GM18858 (cell line): Measurements from ENCODE around the gene RASD1.

Source experiments
- ATAC-seq: cut with Tn5 transposase; IDR thresholded peaks from one replicate; pipeline ENCODE4 v1.9.1; 2021; ENCODE audit not compliant: unreplicated experiment

The RASD1 gene

DNA sequence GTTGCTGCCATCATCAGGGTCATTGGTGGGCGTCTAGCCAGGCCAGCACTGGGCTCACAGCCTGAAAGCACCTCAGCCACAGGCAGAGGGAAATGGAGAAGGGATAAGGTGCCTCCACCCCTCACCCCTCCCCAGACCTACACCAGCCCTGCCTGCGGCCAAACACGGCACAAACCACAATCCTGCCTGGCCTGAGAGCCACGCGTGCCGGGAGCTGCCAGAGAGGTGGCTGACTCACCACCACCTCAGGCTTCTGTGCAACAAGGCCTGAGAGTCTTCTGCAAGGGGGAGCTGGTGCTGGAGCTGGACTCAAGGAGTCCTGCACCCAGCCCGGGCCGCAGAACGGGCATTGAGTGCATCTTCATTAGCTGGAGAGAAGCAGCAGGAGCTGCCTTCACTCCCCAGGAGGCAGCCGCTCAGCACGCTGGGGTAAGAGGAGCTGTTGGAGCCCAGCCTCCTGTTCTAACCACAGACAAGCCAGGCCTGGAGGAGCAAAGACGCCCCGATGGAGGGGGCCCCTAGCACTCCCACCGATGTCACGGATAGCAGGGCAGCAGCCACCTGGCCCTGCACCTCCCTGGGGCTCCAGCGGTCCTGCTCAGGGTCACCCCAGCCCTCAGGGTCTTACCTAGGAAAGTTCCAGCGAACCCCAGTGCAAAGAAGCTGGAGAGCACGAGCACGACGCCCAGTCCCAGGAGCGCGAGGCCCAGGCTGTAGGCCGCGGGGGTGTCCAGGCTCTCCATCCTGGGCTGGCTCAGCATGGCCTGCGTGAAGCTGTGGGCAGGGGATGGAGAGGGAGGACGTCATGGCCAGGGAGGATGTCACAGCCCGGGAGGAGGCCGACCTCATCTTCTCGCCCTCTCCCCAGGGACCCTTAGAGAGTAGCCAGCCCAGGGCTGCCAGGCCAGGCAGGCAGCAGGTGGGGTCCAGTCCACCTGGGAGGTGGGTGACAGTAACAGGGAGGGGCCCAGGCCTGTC is 16.0 kb upstream of the RASD1 start:
- no peak for ATAC-seq

DNA sequence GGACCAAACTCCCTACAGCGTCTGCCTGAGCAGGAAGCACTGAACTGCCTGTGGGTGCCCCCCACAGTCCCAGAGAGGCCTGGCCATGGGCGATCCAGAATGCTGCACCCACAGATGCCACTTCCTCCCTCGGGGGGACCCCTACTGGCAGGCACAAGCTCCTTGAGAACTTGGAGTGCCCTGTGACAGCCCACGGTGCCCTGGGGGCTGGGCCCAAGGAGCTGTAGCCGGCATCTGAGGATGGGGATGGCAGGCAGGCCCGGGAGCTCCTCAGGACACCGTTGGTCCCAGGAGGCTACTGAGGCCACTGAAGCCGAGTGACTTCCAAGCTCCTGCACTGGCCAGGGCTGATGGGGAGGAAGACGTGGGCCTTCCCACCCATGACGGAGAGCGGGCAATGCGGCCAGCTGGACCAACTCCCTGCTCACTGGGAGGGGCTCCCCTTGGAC is 15.1 kb upstream of the RASD1 start:
- no peak for ATAC-seq

DNA sequence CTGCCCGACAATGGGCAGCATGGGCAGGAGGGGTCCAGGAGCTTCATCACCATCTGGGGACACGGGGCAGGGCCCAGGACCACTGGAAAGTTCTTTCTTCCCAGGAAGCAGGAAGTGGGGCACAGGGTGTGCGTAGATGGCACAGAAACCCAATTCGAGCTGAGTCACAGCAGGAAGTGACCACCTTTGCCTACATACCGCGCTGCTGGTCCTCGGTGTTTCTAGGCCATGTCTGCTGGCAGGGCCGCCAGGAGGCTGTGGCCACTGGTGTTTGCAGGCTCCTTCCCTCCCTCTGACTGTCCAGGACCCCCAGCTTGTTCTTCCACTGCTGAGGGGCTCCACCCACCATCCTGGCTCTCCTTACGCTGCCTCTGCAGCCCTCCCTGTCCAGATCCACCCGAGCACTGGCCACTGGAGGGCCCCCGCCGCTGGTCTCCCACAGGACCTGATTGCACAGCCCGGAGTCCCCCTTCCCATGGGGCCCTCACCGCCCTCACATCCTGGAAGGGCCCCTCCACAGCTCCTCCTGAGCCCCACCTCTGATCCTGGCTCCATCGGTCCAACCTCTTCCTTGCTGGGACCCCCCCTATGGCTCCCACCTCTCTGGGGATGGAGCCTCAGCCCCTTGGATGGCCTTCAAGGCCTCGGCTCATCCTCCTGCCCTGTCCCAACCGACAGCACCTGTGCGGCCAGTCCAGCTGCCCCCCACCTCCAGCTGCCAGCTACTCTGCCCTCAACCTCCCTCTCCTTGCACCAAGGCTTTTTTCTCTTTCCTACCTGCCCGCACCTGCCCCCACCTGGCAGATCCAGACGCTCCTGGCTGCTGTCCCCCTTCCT is 14.5 kb upstream of the RASD1 start:
- no peak for ATAC-seq

- ATAC-seq = no peak
These were observed 13.6 kb upstream of the RASD1 start for GRCh38 chr17:17509601-17510425.

DNA sequence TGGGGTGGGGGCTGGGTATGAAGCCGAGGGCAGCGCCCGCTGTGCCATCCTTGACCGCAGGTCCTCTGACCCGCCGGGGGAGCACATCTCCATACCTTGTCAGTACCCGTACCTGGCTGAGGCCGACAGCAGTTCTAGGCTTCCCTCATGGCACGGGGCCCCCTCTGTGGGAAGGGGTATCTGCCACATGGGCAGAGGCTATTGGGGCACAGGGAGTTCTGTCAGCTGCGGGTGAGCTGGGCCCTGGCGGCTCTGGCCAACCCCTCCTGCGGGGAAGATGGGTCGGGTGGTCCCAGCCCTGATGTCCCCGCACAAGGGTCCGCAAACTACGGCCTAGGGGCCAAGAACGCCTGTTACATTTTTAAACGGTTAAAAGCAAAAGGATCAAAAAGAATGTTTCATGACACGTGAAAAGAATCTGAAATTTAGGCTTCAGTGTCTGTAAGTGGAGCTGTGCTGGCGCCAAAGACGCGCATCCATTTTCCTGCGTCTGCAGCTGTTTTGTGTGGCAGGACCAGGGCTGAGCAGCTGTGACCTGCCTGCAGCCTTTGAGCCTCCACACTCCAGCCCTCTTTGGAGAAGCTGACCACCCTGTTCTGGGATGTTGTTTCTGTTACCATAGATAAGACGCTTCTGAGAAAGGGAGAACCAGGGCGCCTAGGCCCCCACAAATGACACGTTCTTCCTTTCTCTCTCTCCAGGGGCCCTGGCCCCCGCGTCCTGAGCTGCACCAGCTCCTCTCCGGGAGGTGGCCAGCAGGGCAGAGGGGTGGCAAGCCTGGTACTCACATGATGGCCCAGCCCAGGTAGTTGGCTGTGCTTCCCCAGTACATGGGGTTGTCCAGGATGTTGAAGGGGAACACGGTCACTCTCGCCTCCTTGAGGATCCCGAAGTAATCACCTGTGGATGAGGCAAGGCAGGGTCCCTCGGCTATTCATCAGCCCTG is 12.7 kb upstream of the RASD1 start:
- ATAC-seq = no peak

DNA sequence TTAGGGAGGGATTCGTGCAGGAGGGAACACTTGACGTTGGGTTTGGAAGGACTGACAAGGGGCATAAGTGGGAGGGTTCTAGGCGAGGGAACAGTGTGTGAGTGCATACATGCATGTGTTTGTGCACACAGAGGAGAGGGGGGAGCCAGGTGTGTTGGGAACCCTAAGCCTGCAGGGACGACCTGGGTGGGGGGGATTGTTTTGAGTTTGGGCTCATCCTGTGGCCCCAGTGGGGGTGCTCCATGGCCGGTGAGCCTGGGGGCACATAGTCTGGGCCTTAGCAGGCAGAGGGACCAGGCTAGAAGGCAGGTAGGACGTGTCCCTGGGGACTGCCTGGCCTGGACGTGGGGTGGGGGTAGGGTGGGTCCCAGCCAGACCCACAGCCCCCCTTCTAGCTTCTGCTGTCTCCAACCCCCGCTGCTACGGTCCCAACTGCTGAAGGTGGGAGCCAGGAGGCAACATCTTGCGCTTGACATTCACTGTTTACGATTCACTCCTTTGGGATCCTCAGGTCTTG is 11.9 kb upstream of the RASD1 start:
- ATAC-seq = no peak

- no peak for ATAC-seq
These were observed 11.3 kb upstream of the RASD1 start for GRCh38 chr17:17507465-17508011.

- no peak for ATAC-seq
These were observed 10.8 kb upstream of the RASD1 start for GRCh38 chr17:17506893-17507464.

GRCh38 chr17:17506181-17506741 is 10.1 kb upstream of the RASD1 start:
- no peak for ATAC-seq

GRCh38 chr17:17505610-17506171 is 9.5 kb upstream of the RASD1 start:
- ATAC-seq = no peak

- ATAC-seq = no peak
These were observed 9.0 kb upstream of the RASD1 start for GRCh38 chr17:17505151-17505550.

DNA sequence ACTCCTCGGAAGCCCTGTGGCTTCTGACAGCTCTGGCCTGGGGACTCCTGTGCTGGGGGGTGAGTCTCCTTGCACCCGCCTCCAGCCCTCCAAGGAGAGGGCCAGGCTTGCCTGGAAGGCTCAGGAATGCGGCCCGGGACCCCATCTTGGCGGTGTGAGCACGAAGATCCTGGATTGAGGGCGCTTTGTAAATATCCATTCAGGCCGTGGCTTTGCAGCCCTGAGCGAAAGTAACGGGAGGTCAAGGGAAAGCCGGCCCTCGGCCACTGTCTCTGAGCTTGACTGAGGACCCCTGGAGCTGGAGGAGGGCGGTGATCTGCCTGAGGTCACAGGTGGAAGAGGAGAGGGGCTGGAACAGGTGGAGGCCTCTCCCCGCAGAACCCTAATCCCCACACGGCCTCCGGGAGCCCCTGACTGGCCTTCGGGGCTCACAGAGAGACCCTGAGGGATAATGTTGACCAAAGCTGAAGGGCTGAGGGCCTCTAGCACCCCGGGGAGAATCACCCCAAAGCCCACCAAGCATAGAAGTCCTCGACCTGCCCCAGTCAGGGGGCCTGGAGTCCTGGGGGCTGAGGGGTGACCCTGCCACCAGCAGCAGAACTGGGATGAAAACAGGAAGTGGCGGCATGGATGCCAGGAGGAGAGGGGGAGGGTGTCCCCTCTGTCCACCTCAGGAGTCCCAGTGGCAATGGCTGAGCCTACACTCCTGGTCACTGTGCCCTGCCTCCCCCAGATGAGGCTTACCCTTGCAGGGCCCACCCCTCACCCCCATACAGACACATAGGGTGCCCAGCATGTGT is 8.3 kb upstream of the RASD1 start:
- no peak for ATAC-seq

- ATAC-seq = no peak
These were observed 7.5 kb upstream of the RASD1 start for GRCh38 chr17:17503566-17504130.

DNA sequence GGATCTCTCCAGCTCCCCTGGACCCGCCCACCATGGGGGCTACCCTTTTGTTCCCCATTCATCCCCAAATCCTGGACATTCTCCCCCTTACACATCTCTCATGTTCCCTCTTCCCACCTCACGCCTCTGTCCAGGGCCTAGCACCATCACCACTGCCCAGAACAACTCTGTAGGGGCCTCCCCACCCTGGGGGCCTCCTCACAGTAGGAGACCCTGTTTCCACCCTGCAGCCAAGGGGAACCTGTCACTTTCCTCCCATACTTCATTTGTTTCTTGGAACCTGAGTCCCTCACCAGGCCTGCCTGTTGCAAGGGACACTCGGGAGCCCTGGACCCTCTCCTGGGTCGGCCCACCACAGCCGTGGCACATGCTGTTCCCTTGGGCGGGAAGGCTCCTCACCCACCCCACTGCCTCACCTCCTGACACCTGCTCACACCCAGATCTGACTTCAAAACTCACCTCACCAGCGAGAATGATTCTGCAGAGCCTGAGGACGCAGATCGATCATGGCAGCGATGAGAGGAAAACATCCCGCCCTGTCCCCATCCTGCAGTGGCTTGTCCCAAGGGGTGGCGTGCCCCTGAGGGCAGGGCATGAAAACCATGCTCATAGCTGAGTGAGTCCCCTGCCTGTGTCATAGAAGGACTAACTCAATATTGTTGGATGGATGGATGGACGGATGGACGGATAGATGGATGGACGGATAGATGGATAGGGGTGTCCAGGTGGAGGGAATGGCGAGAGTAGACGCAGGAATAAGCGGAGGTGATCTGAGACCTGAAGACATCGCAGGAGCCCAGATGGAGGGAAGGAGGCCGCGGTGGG is 6.8 kb upstream of the RASD1 start:
- ATAC-seq = no peak

GRCh38 chr17:17500999-17501605 is 4.9 kb upstream of the RASD1 start:
- no peak for ATAC-seq
